ENCODE measurements around the gene PARD6G. TPM values are rescaled to one million over a fixed set of nuclear protein-coding genes. Genes with fewer than 3 reads are reported as not detected.
"Not testable (repeated sequence)": the region's sequence is repeated elsewhere in the genome, so short reads cannot be mapped to it uniquely, and the experiment has no call there.

PARD6G gene
- total and polyA plus RNA-seq, 2 experiments from 2014 or later, result 0.22 to 0.53 TPM

DNA sequence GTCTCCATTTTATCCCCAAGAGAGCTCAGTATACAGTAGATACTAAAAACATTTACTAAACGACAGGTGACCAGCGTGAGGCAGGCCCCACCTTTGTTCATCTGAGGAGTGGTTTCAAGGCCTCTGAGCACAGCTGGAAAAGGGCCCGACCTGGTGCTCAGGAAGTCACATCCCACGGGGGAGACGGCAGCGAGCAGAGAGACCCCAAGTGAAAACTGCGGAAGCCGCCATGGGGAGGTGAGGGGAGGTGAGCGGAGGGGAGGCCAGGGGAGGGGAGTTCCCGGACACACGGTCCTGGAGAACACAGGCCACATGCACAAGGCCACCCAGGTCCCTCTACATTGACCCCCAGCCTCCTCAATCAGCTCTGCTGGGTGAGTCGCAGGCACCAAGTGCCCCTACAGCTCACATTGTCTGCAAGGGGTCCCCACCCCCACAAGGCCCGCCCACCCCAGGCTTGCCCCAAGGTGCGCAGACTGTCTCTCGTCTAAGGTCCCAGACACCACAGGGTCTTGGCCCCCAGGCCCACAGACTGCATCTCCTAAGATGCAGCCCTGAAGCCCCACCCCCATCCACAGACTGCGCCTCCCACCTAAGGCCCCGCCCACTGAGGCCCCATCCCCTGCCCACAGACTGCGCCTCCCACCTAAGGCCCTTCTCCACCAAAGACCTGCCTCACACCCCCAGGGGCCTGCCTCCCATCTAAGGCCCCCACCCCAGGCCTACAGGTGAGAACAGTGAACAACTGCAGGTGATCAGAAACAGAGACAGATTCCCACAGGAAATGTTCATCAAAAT is 19.1 kb downstream of the PARD6G start:
- no peaks in the 10 kb centered on the region for H3K36me3 ChIP-seq (ENCODE audit: low read depth)
- H3K4me2 ChIP-seq (ENCODE audit: unreplicated experiment), result no peak overlapping the region
- H3K9me2 ChIP-seq (ENCODE audit: insufficient read depth), result no peaks in the 10 kb centered on the region
- H4K20me1 ChIP-seq (ENCODE audit: insufficient read depth), result no peaks in the 10 kb centered on the region
- no peak overlapping the region for H2AFZ ChIP-seq
- H3K27me3 ChIP-seq (replicated peaks; ENCODE audit: insufficient read depth), result peaks cover 5% of the 10 kb centered on the region; the same call in 1 of the 2 replicates
- H3K9ac ChIP-seq, result no peak overlapping the region
- in situ Hi-C loops (cut with MboI), result no loop called here
- no peak overlapping the region for H3K27ac ChIP-seq
- no peaks in the 10 kb centered on the region for H3K79me2 ChIP-seq (ENCODE audit: insufficient read depth)
- 78 to 82% methylated on average over 10 to 18 of the region's 18 CpGs for whole genome bisulfite sequencing, 2 experiments (ENCODE audit: low coverage in 1 of 2, low lambda C conversion rate in 2 of 2, missing lambda C conversion rate in 2 of 2)
- H3K4me1 ChIP-seq (ENCODE audit: insufficient read depth), result no peaks in the 10 kb centered on the region
- no peak for TF ChIP-seq EZH2 (IDR thresholded peaks at IDR 0.05; ENCODE audit: insufficient read depth, poor library complexity, severe bottlenecking)
- TF ChIP-seq EZH2phosphoT487 (IDR thresholded peaks at IDR 0.05; ENCODE audit: insufficient read depth, low read depth), result no peak
- no peak overlapping the region for H3K4me3 ChIP-seq
- DNase-seq, result no peak
- no peaks in the 10 kb centered on the region for H3F3A ChIP-seq (ENCODE audit: insufficient read depth)
- no peaks in the 10 kb centered on the region for H3K9me3 ChIP-seq (ENCODE audit: low read depth)

DNA sequence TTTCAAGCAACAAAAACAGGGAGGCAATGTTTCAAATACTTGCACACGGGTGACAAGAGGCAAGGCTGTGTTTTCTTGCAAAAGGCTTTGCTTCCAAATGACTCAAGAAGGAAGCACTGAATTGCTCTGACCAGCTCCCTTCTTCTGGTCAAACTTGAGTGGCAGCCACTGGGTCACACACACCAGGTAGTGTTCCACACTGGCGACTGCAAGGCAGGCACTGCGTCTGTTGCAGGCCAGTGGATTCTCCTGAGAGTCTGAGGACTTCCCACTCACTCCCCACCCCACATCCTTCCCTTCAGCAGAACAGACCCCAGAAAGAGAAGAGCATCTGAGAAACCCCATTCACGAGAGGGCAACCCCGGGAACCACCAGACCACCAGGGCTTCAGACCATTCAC is 19.8 kb downstream of the PARD6G start:
- DNase-seq, result no peak
- Histone ChIP-seq H3K9ac (no peak overlapping the region), H3K4me1 (ENCODE audit: insufficient read depth) (no peaks in the 10 kb centered on the region), H3K27ac (no peak overlapping the region), H3K4me3 (no peak overlapping the region), H3F3A (ENCODE audit: insufficient read depth) (no peaks in the 10 kb centered on the region), H2AFZ (no peak overlapping the region), H3K9me3 (ENCODE audit: low read depth) (no peaks in the 10 kb centered on the region), H3K36me3 (ENCODE audit: low read depth) (no peaks in the 10 kb centered on the region), H3K79me2 (ENCODE audit: insufficient read depth) (no peaks in the 10 kb centered on the region), H4K20me1 (ENCODE audit: insufficient read depth) (no peaks in the 10 kb centered on the region), H3K4me2 (ENCODE audit: unreplicated experiment) (no peak overlapping the region), H3K9me2 (ENCODE audit: insufficient read depth) (no peaks in the 10 kb centered on the region), H3K27me3 (replicated peaks; ENCODE audit: insufficient read depth) (peaks cover 13% of the 10 kb centered on the region; the same call in 1 of the 2 replicates)
- WGBS, 2 experiments (ENCODE audit: low coverage in 1 of 2, low lambda C conversion rate in 2 of 2, missing lambda C conversion rate in 2 of 2), result 70 to 78% methylated on average over 5 of the region's 5 CpGs
- TF ChIP-seq EZH2phosphoT487 (IDR thresholded peaks at IDR 0.05; ENCODE audit: insufficient read depth, low read depth) (no peak), EZH2 (IDR thresholded peaks at IDR 0.05; ENCODE audit: insufficient read depth, poor library complexity, severe bottlenecking) (no peak)
- in situ Hi-C loops (cut with MboI), result no loop called here

DNA sequence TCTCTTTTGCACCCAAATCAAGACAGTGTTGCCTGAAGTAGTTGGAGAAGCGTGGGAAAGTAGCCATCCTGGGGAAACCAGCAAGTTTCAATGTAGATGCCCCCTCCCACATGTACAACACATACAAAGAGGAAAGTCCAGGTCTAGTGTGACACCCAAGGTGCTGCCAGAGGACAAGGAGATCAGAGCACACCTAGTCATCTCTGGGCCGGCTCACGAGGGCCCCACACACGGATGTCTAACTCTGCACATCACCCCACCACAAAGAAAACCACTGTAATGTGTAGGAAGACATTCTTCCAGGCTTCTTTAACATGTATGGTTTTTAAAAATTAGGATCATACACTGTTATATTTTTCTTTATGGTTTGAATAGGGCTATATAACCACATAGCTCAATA is 21.6 kb downstream of the PARD6G start:
- 67 to 73% methylated on average over 4 of the region's 4 CpGs for WGBS, 2 experiments (ENCODE audit: low coverage in 1 of 2, low lambda C conversion rate in 2 of 2, missing lambda C conversion rate in 2 of 2)
- Histone ChIP-seq H3K9me2 (ENCODE audit: insufficient read depth) (no peaks in the 10 kb centered on the region), H3F3A (ENCODE audit: insufficient read depth) (no peaks in the 10 kb centered on the region), H3K36me3 (ENCODE audit: low read depth) (no peaks in the 10 kb centered on the region), H2AFZ (no peak overlapping the region), H4K20me1 (ENCODE audit: insufficient read depth) (no peaks in the 10 kb centered on the region), H3K27ac (no peak overlapping the region), H3K27me3 (replicated peaks; ENCODE audit: insufficient read depth) (peaks cover 16% of the 10 kb centered on the region; the same call in 1 of the 2 replicates), H3K4me3 (no peak overlapping the region), H3K9me3 (ENCODE audit: low read depth) (no peaks in the 10 kb centered on the region), H3K9ac (no peak overlapping the region), H3K4me2 (ENCODE audit: unreplicated experiment) (no peak overlapping the region), H3K79me2 (ENCODE audit: insufficient read depth) (no peaks in the 10 kb centered on the region), H3K4me1 (ENCODE audit: insufficient read depth) (no peaks in the 10 kb centered on the region)
- in situ Hi-C loops (cut with MboI), result no loop called here
- DNase-seq, result no peak
- no peak for TF ChIP-seq EZH2phosphoT487 (IDR thresholded peaks at IDR 0.05; ENCODE audit: insufficient read depth, low read depth)
- no peak for TF ChIP-seq EZH2 (IDR thresholded peaks at IDR 0.05; ENCODE audit: insufficient read depth, poor library complexity, severe bottlenecking)

DNA sequence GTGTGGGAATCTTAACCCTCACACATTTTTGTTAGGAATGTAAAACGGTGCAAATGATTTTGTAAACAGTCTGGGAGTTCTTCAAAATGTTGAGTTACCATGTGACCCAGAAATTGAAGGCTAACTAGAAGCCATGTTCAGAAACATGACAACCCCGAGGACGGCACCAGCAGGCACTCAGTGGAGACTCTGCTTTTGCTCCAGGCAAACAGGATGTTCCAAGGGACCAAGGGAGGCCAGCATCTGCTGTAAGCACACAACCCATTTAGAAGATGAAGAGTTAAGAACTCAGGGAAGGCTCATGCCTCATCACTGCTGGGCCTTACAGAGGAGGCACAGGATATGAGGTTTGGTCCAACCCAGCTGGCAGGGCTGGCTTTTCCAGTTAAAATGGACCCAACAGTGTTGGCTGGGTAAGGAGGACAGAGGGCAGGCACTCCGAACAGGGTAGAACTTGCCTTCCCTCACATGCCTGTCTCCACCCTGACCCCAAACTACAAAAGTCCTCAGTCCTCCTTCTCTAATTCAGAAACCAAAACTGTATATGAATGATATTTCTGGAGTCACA is 23.6 kb downstream of the PARD6G start:
- H3K27ac ChIP-seq, result no peak overlapping the region
- in situ Hi-C loops (cut with MboI), result no loop called here
- no peak overlapping the region for H3K4me2 ChIP-seq (ENCODE audit: unreplicated experiment)
- H3K36me3 ChIP-seq (ENCODE audit: low read depth), result no peaks in the 10 kb centered on the region
- no peaks in the 10 kb centered on the region for H3K9me3 ChIP-seq (ENCODE audit: low read depth)
- no peaks in the 10 kb centered on the region for H4K20me1 ChIP-seq (ENCODE audit: insufficient read depth)
- H3F3A ChIP-seq (ENCODE audit: insufficient read depth), result no peaks in the 10 kb centered on the region
- H2AFZ ChIP-seq, result no peak overlapping the region
- H3K4me1 ChIP-seq (ENCODE audit: insufficient read depth), result no peaks in the 10 kb centered on the region
- H3K79me2 ChIP-seq (ENCODE audit: insufficient read depth), result no peaks in the 10 kb centered on the region
- no peaks in the 10 kb centered on the region for H3K9me2 ChIP-seq (ENCODE audit: insufficient read depth)
- no peak for DNase-seq
- 11 to 15% methylated on average over 4 of the region's 4 CpGs for WGBS, 2 experiments (ENCODE audit: low coverage in 1 of 2, low lambda C conversion rate in 2 of 2, missing lambda C conversion rate in 2 of 2)
- H3K9ac ChIP-seq, result no peak overlapping the region
- no peak overlapping the region for H3K4me3 ChIP-seq
- H3K27me3 ChIP-seq (replicated peaks; ENCODE audit: insufficient read depth), result peaks cover 16% of the 10 kb centered on the region; the same call in 1 of the 2 replicates
- TF ChIP-seq EZH2phosphoT487 (IDR thresholded peaks at IDR 0.05; ENCODE audit: insufficient read depth, low read depth) (no peak), EZH2 (IDR thresholded peaks at IDR 0.05; ENCODE audit: insufficient read depth, poor library complexity, severe bottlenecking) (no peak)

DNA sequence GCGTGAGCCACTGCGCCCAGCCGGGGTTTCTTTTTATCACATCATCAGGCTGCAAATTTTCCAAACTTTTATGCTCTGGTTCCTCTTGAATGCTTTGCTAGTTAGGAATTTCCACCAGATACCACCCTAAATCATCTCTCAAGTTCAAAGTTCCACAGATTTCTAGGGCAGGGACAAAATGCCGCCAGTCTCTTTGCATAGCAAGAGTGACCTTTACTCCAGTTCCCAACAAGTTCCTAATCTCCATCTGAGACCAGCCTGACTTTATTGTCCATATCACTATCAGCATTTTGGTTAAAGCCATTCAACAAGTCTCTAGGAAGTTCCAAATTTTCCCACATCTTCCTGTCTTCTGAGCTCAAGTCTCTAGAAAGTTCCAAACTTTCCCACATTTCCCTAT is 27.8 kb downstream of the PARD6G start:
- H3F3A ChIP-seq (ENCODE audit: insufficient read depth); H3K9me2 ChIP-seq (ENCODE audit: insufficient read depth); H2AFZ ChIP-seq; DNase-seq; H3K27ac ChIP-seq; H3K36me3 ChIP-seq (ENCODE audit: low read depth); H3K9me3 ChIP-seq (ENCODE audit: low read depth); H3K4me2 ChIP-seq (ENCODE audit: unreplicated experiment); H3K4me1 ChIP-seq (ENCODE audit: insufficient read depth); H4K20me1 ChIP-seq (ENCODE audit: insufficient read depth); in situ Hi-C loops (cut with MboI); H3K79me2 ChIP-seq (ENCODE audit: insufficient read depth); H3K9ac ChIP-seq; H3K4me3 ChIP-seq: not testable (repeated sequence)
- 37 to 40% methylated on average over 4 of the region's 4 CpGs for WGBS, 2 experiments (ENCODE audit: low coverage in 1 of 2, low lambda C conversion rate in 2 of 2, missing lambda C conversion rate in 2 of 2)
- H3K27me3 ChIP-seq (replicated peaks; ENCODE audit: insufficient read depth), result peaks cover 23% of the 10 kb centered on the region; the same call in 1 of the 2 replicates

All from GM23248 (cell line).